HG03196 (cell line): ENCODE data around the gene PDE1A.

Experiments
- ATAC-seq: cut with Tn5 transposase; IDR thresholded peaks from one replicate; pipeline ENCODE4 v1.9.1; 2021; ENCODE audit not compliant: unreplicated experiment

PDE1A gene

GRCh38 chr2:182359027-182359989 is 67.5 kb downstream of the PDE1A start:
- no peak for ATAC-seq

- no peak for ATAC-seq
Measured at GRCh38 chr2:182358601-182359000, 68.2 kb downstream of the PDE1A start.

GRCh38 chr2:182355815-182356214 is 71.0 kb downstream of the PDE1A start:
- ATAC-seq: no peak

DNA sequence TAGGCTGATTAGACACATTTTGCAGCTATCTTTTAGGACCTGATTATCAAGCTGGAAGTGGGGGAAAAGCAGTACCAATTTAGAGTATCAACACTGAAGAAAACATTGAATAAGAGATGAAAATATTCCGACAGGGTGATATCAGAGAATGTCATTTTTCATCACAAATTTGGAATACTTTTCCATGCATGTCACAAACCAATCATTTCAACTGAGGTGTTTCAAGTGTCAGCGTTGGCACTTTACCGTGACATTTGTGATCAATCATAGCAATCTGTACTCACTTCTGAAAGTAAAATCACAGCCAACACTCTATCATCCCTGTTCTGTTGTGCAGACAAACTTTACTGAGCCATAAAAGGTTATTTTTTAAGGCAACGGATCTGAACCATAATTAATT is 75.4 kb downstream of the PDE1A start:
- ATAC-seq: no peak

GRCh38 chr2:182349268-182349667 is 77.6 kb downstream of the PDE1A start:
- ATAC-seq: no peak

- no peak for ATAC-seq
Measured at GRCh38 chr2:182345384-182345783, 81.5 kb downstream of the PDE1A start.

DNA sequence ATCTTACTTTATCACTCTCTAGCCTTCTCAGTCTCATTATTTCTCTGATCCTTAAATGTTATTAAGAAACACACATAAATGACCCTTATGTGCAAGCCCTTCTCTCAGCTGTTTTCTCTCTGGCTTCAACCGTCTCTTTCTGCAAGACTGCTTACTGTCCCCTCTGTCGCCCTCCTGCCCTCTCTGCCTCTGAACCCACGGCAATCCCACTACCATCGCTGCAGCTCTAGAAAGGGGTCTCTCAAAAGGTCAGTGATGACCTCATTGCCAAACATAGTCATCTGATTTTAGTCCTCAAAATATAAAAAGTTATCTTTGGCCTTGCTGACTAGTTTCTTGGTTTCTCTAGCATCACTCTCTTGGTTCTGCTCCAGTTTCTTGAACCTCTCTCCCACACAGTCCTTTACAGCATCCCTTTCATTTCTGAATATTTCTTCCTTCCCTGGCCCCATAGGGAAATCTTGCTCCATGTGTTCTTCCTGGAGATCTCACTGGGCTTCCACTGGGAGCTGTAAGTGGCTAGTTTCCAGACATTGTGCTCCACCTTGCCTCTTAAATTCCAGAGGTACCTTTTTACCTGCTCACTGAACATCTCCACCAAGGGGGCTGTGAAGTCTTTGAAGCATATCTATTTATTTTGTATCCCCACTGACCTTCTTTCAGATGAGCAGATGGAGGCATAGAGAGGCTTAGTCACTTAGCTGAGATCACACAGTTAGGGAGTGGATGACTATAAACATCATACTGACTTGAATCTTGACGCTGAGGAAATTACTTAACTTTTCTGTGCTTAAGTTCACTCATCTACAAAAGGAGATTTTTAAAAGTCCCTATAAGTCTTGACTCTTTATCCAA is 96.2 kb downstream of the PDE1A start:
- no peak for ATAC-seq

- no peak for ATAC-seq
Measured at GRCh38 chr2:182324665-182325064, 102.2 kb downstream of the PDE1A start.

DNA sequence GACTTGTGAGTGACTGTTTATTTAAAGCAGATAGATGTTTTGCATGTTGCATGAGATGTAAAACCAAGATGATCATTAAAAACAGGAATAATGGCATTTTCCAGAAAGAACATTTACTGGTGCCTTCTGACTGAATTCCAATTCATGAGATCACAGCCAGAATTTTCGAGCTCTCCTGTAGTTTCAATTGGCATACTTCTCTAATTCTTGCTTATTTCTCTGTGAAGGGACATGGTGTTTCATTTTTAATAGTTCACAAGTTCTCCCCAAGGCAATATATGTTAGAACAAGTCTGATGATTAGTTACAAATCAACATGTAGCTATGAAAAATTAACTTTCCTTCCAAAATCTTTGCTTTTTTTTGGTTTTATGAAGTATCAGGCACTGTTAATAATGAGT is 105.7 kb downstream of the PDE1A start:
- ATAC-seq: no peak

GRCh38 chr2:182319556-182320505 is 107.0 kb downstream of the PDE1A start:
- no peak for ATAC-seq

DNA sequence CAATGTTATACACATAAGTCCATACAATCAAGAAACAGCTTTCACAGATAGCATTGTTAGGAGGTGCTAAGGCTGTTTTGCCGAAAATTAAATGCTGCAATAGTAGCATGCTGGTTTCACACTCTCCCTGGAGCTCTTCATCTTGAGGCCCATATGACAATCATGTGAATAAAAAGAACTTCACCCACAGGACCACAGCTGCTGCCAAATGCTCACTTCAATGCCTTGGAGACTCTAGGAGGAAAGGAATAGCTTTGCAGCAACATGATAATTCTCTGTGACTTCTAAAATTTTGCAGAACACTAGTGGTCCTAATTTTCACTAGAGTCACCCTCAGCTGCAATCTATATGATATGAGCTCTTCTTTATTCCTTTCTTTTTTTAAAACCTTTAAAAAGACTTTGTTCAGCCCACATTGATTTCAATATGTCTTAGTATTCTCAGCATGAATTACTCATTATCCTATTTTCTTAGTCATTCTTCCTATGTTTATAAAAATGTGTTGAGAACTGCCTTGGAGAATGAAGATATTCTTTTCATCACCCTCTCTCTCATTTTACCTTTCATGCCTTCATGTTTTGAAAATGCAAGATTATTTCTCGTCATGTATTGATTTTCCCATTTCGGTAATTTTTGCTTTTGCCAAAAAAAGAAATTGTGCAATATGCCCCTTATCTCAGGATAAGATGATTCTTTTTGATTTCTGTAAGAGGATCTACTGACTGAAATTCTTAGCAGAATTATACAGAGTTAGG is 108.2 kb downstream of the PDE1A start:
- ATAC-seq: no peak

GRCh38 chr2:182316950-182317349 is 109.9 kb downstream of the PDE1A start:
- ATAC-seq: no peak

DNA sequence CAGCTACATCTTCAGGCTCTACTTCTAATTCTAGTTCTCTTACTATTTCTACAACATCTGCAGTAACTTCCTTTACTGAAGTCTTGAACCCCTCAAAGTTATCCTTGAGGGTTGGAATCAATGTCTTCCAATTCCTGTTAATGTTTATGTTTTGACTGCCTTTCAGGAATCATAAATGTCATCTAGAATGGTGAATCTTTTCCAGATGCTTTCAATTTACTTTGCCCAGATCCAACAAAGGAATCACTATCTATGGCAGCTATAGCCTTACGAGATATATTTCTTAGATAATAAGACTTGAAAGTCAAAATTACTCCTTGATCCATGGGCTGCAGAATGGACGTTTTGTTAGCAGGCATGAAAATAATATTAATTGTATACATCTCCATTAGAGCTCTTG is 123.9 kb downstream of the PDE1A start:
- ATAC-seq: no peak

- no peak for ATAC-seq
Measured at GRCh38 chr2:182302174-182302573, 124.7 kb downstream of the PDE1A start.

GRCh38 chr2:182301093-182301492 is 125.7 kb downstream of the PDE1A start:
- ATAC-seq: no peak

- ATAC-seq: no peak
Measured at GRCh38 chr2:182300608-182301007, 126.2 kb downstream of the PDE1A start.

DNA sequence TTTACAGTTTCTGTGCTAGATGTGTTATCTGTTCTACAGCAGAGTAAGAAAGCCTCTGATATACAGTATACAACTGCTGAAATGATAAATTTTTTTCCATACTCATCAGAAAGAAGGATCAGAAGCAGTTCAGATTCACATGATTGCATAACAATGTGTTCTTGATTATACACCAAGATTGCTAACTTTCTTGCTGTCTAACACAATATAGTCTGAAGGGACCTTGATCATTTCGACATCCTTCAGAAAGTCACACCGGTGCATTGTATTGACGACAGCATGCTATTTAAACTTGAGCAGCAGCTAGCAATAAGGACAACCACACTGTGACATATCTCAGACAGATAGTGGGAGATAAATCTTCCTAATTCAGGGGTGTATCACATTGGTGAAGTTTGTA is 127.2 kb downstream of the PDE1A start:
- no peak for ATAC-seq

DNA sequence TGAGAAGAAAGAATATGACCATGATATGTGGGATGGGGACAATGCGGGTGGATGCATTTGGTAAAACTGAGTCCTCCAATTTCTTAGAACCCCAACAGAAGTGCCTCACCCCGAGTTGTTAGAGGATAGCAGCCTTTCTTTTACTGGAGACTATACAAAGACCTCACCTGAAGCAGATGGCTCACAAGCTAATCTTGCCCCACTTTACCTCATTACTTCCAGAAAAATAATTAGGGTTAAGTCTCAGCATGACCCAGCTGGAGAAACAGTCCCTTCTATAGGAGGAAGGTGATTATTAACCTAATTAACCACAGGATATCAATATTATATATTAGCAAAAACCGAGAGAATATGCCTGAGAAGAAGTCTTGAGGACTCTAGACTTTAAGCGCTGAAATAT is 128.4 kb downstream of the PDE1A start:
- ATAC-seq: no peak

- no peak for ATAC-seq
Measured at GRCh38 chr2:182291296-182291695, 135.5 kb downstream of the PDE1A start.

DNA sequence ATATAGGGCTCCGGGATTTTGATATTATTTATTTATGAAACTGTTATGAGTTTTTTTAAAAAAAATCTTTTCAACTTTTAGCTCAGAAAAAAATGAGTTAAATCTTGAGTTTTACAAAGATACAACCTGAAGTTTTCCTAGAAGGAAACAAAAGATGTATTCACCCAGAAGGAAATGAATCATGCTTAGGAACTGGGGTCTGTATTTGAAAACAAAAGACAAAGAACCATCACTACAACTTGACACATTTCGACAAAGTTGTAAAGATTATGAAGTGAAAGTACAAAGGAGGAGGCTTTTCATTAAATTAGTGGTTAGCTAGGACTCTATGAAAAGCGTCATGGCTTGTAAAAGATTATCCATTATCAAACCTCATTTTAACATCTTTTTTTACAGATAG is 143.3 kb downstream of the PDE1A start:
- no peak for ATAC-seq
